ENCODE results near the gene GCGR.

GCGR gene

DNA sequence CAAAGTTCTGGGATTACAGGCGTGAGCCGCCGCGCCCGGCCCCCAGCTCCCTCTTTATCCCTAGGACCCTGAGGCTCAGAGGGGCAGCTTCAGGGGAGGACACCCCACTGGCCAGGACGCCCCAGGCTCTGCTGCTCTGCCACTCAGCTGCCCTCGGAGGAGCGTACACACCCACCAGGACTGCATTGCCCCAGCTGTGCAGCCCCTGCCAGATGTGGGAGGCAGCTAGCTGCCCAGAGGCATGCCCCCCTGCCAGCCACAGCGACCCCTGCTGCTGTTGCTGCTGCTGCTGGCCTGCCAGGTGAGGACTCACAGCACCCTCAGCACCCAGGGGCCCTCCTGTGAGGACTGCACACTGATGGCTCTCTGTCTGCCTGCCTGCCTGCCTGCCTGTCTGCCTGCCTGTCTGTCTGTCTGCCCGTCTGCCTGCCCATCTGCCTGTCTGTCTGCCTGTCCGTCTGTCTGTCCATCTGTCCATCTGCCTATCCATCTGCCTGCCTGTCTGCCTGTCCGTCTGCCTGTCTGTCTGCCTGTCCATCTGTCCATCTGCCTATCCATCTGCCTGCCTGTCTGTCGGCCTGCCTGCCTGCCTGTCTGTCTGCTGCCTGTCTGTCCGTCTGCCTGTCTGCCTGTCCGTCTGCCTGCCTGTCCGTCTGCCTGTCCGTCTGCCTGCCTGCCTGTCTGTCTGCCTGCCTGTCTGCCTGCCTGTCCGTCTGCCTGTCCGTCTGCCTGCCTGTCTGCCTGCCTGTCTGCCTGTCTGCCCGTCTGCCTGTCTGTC is 5.0 kb downstream of the GCGR start (continued):
- TF ChIP-seq ZSCAN16 (tag by site-specific recombination; IDR thresholded peaks at IDR 0.05) (no peak), ZNF423 (tag by site-specific recombination; IDR thresholded peaks at IDR 0.05) (peak; percentile 27; the same call in 1 of the 2 replicates), KLF16 (tag by site-specific recombination; IDR thresholded peaks at IDR 0.05) (no peak), ZNF677 (tag by site-specific recombination; IDR thresholded peaks at IDR 0.05) (no peak), ZNF175 (tag by site-specific recombination; IDR thresholded peaks at IDR 0.05) (no peak), ZNF600 (tag by site-specific recombination; IDR thresholded peaks at IDR 0.05) (peak; percentile 38; the same call in 1 of the 2 replicates), ZNF596 (tag by site-specific recombination; IDR thresholded peaks at IDR 0.05) (no peak), ZFP41 (tag by site-specific recombination; IDR thresholded peaks at IDR 0.05; ENCODE audit: borderline replicate concordance) (no peak), ZNF239 (tag by site-specific recombination; IDR thresholded peaks at IDR 0.05) (no peak)
- TF ChIP-seq, protein P1, sequence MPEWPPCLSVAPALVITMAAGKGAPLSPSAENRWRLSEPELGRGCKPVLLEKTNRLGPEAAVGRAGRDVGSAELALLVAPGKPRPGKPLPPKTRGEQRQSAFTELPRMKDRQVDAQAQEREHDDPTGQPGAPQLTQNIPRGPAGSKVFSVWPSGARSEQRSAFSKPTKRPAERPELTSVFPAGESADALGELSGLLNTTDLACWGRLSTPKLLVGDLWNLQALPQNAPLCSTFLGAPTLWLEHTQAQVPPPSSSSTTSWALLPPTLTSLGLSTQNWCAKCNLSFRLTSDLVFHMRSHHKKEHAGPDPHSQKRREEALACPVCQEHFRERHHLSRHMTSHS (tag by site-specific recombination; IDR thresholded peaks at IDR 0.05) = no peak
- TF ChIP-seq, protein P2, sequence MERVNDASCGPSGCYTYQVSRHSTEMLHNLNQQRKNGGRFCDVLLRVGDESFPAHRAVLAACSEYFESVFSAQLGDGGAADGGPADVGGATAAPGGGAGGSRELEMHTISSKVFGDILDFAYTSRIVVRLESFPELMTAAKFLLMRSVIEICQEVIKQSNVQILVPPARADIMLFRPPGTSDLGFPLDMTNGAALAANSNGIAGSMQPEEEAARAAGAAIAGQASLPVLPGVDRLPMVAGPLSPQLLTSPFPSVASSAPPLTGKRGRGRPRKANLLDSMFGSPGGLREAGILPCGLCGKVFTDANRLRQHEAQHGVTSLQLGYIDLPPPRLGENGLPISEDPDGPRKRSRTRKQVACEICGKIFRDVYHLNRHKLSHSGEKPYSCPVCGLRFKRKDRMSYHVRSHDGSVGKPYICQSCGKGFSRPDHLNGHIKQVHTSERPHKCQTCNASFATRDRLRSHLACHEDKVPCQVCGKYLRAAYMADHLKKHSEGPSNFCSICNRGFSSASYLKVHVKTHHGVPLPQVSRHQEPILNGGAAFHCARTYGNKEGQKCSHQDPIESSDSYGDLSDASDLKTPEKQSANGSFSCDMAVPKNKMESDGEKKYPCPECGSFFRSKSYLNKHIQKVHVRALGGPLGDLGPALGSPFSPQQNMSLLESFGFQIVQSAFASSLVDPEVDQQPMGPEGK (tag by site-specific recombination; IDR thresholded peaks at IDR 0.05) = peak; percentile 33; the same call in 1 of the 2 replicates
- TF ChIP-seq, protein P3, sequence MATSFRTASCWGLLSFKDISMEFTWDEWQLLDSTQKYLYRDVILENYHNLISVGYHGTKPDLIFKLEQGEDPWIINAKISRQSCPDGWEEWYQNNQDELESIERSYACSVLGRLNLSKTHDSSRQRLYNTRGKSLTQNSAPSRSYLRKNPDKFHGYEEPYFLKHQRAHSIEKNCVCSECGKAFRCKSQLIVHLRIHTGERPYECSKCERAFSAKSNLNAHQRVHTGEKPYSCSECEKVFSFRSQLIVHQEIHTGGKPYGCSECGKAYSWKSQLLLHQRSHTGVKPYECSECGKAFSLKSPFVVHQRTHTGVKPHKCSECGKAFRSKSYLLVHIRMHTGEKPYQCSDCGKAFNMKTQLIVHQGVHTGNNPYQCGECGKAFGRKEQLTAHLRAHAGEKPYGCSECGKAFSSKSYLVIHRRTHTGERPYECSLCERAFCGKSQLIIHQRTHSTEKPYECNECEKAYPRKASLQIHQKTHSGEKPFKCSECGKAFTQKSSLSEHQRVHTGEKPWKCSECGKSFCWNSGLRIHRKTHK (tag by site-specific recombination; IDR thresholded peaks at IDR 0.05) = no peak

DNA sequence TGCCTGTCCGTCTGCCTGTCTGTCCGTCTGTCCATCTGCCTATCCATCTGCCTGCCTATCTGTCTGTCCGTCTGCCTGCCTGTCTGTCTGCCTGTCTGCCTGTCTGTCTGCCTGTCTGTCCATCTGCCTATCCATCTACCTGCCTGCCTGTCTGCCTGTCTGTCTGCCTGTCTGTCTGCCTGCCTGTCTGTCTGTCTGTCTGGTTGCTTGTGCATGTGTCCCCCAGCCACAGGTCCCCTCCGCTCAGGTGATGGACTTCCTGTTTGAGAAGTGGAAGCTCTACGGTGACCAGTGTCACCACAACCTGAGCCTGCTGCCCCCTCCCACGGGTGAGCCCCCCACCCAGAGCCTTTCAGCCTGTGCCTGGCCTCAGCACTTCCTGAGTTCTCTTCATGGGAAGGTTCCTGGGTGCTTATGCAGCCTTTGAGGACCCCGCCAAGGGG is 5.6 kb downstream of the GCGR start:
- Histone ChIP-seq H3K36me3 (ENCODE audit: control insufficient read depth in 2 of 2, insufficient read depth in 1 of 2, low read length in 2 of 2) (no peaks in the 10 kb centered on the region), H3K4me3 (ENCODE audit: low read depth, low read length) (no peak overlapping the region), H3K4me1 (ENCODE audit: control insufficient read depth, insufficient read depth, low read length) (no peaks in the 10 kb centered on the region; the same call in 1 of the 2 replicates), H3K27ac (ENCODE audit: extremely low read depth, low read depth, low read length) (no peak overlapping the region), H3K9me3 (ENCODE audit: control insufficient read depth, insufficient read depth, low read depth, low read length) (no peaks in the 10 kb centered on the region)
- TF ChIP-seq ZNF335 (tag by site-specific recombination; conservative IDR thresholded peaks at IDR 0.05) = peak; percentile 94
- no peak for TF ChIP-seq ZNF830 (tag by site-specific recombination; IDR thresholded peaks at IDR 0.05; ENCODE audit: low read depth)
- CTCF ChIA-PET = interaction anchor here (0.7 kb wide), 1 partner anchor 71 kb away, joined by 4 read pairs; no protein-coding TSS in a partner anchor
- POLR2A ChIA-PET = no interaction called here

DNA sequence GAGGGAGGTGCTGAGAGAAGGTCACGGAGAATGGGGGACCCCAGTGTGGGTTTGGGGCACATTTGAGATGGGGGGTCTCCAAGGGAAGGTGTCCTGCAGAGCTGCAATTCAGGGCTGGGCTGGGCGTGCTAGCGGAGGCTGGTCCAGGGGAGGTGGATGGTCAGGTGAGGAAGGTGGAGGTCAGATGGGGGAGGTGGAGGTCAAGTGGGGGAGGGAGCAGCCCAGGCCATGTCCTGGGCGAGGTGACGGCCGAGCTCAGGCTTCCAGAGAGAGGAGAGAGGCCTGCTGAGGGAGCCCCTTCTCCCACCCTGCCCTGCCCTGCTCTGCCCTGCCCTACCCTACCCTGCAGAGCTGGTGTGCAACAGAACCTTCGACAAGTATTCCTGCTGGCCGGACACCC is 6.5 kb downstream of the GCGR start:
- POLR2A ChIA-PET = interaction anchor here (0.6 kb wide), 1 partner anchor 127 kb away, joined by 3 read pairs; no protein-coding TSS in a partner anchor
- Histone ChIP-seq H3K27ac (ENCODE audit: extremely low read depth, low read depth, low read length) (no peak overlapping the region), H3K9me3 (ENCODE audit: control insufficient read depth, insufficient read depth, low read depth, low read length) (no peaks in the 10 kb centered on the region), H3K4me3 (ENCODE audit: low read depth, low read length) (no peak overlapping the region), H3K36me3 (ENCODE audit: control insufficient read depth in 2 of 2, insufficient read depth in 1 of 2, low read length in 2 of 2) (no peaks in the 10 kb centered on the region), H3K4me1 (ENCODE audit: control insufficient read depth, insufficient read depth, low read length) (peaks cover 9% of the 10 kb centered on the region)
- CTCF ChIA-PET = no interaction called here
- TF ChIP-seq ZFP69B (tag by site-specific recombination; IDR thresholded peaks at IDR 0.05) (no peak), BCL11A (tag by site-specific recombination; IDR thresholded peaks at IDR 0.05; ENCODE audit: low read depth) (peak; percentile 54; the same call in 1 of the 2 replicates)
